Neutrophil (primary cell): ENCODE data around the gene HMOX1.

Experiments
- H3K27ac ChIP-seq: fragments of 200-600 bp; sonication (generic); 2 replicates; pipeline ENCODE4 v1.5.1; 2016; ENCODE audit warnings: mild to moderate bottlenecking, moderate library complexity
- H3K27me3 ChIP-seq: fragments of 200-600 bp; sonication (generic); 2 replicates; pipeline ENCODE4 v1.6.0; 2016; ENCODE audit warnings: mild to moderate bottlenecking
- H3K36me3 ChIP-seq: fragments of 200-600 bp; sonication (generic); 2 replicates; pipeline ENCODE4 v1.5.1; 2017
- H3K4me1 ChIP-seq, 2 experiments: fragments of 200-600 bp in 1 of 2; sonication (generic) in 1 of 2; 1 replicate in 1 of 2; 2 replicates in 1 of 2; pipeline versions ENCODE4 v1.5.1 to v1.6.1; 2013 to 2016; ENCODE audit warnings: low read depth in 1 of 2, low read length in 1 of 2, mild to moderate bottlenecking in 1 of 2, moderate library complexity in 1 of 2; ENCODE audit not compliant: control insufficient read depth in 1 of 2, insufficient read depth in 1 of 2
- H3K4me3 ChIP-seq, 2 experiments: fragments of 200-600 bp in 1 of 2; sonication (generic) in 1 of 2; 1 replicate in 1 of 2; 2 replicates in 1 of 2; pipeline ENCODE4 v1.5.1; 2013 to 2016; ENCODE audit warnings: low read depth in 1 of 2, low read length in 1 of 2, mild to moderate bottlenecking in 1 of 2, moderate library complexity in 1 of 2
- H3K9me3 ChIP-seq: fragments of 200-600 bp; sonication (generic); 2 replicates; pipeline ENCODE4 v1.5.1; 2016
- CTCF ChIP-seq: fragments of 200-600 bp; sonication (generic); IDR thresholded peaks from 2 replicates; pipeline ENCODE4 v1.5.1; 2016; ENCODE audit warnings: antibody characterized with exemption

Gene HMOX1

GRCh38 chr22:35403356-35403755 is 22.5 kb downstream of the HMOX1 start:
- no peak for TF ChIP-seq CTCF
- Histone ChIP-seq H3K36me3 (peaks cover 20% of the 10 kb centered on the region), H3K27me3 (no peaks in the 10 kb centered on the region), H3K27ac (no peak overlapping the region), H3K4me1 (peaks cover 13 to 25% of the 10 kb centered on the region in 2 experiments), H3K9me3 (no peaks in the 10 kb centered on the region), H3K4me3 (no peak overlapping the region)

GRCh38 chr22:35404176-35404575 is 23.3 kb downstream of the HMOX1 start:
- peaks cover 20% of the 10 kb centered on the region for H3K36me3 ChIP-seq

GRCh38 chr22:35406443-35406842 is 25.5 kb downstream of the HMOX1 start:
- no peak for TF ChIP-seq CTCF
- peak overlapping the region; percentile 94 for H3K27ac ChIP-seq
- no peak overlapping the region for H3K4me3 ChIP-seq
- H3K36me3 ChIP-seq = peaks cover 20% of the 10 kb centered on the region
- H3K4me1 ChIP-seq = peaks cover 25 to 29% of the 10 kb centered on the region in 2 experiments
- no peaks in the 10 kb centered on the region for H3K9me3 ChIP-seq
- H3K27me3 ChIP-seq = no peaks in the 10 kb centered on the region

More at GRCh38 chr22:35404176-35404575, 23.3 kb downstream of the HMOX1 start:
- Histone ChIP-seq H3K9me3 (no peaks in the 10 kb centered on the region), H3K27ac (no peak overlapping the region), H3K27me3 (no peaks in the 10 kb centered on the region), H3K4me1 (peaks cover 14 to 25% of the 10 kb centered on the region in 2 experiments), H3K4me3 (no peak overlapping the region)
- no peak for TF ChIP-seq CTCF

GRCh38 chr22:35407362-35407761 is 26.5 kb downstream of the HMOX1 start:
- H3K4me1 ChIP-seq = peaks cover 25 to 28% of the 10 kb centered on the region in 2 experiments
- H3K4me3 ChIP-seq = no peak overlapping the region
- H3K27ac ChIP-seq = peak overlapping the region; percentile 94
- no peaks in the 10 kb centered on the region for H3K27me3 ChIP-seq
- no peaks in the 10 kb centered on the region for H3K9me3 ChIP-seq
- H3K36me3 ChIP-seq = peaks cover 26% of the 10 kb centered on the region
- no peak for TF ChIP-seq CTCF

GRCh38 chr22:35409783-35410662 is 29.1 kb downstream of the HMOX1 start:
- Histone ChIP-seq H3K27me3 (no peaks in the 10 kb centered on the region), H3K4me3 (peak overlapping the region; percentile 24 to 56), H3K27ac (peak overlapping the region; percentile 94), H3K9me3 (no peaks in the 10 kb centered on the region), H3K36me3 (peaks cover 38% of the 10 kb centered on the region), H3K4me1 (peaks cover 22 to 25% of the 10 kb centered on the region in 2 experiments)
- peak; percentile 14 for TF ChIP-seq CTCF
